ENCODE measurements around the gene KCND1.

KCND1 gene

DNA sequence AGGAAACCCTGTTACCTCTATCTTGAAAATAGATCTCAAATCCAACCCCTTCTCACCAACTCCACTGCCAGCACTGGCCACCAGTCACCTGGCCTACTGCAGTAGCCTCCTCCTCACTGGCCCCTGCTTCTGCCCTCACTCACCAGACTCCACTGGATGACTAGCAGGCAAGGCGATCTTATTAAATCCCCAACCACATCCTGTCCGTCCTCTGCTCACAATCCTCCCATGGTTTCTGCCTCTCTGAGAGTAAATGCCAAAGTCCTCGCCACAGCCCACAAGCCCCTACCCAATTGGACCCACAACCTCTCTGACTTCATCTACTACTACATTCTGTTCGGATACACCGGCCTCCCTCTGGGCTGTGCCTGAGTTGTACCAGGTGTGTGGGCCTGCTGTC is 47.4 kb downstream of the KCND1 start:
- H3K9ac ChIP-seq (ENCODE audit: low read length) = no peak overlapping the region
- H2BK5ac ChIP-seq (ENCODE audit: low read depth, low read length, poor library complexity, severe bottlenecking) = no peak overlapping the region
- H3K4me2 ChIP-seq (ENCODE audit: low read length, poor library complexity, severe bottlenecking) = no peak overlapping the region
- peaks cover 5% of the 10 kb centered on the region for H3K4me1 ChIP-seq (ENCODE audit: control insufficient read depth, insufficient read depth, low read depth, low read length)
- H2BK15ac ChIP-seq (ENCODE audit: low read depth, poor library complexity, severe bottlenecking) = no peak overlapping the region
- no peak overlapping the region for H3K14ac ChIP-seq (ENCODE audit: low read length in 2 of 2)
- no peak overlapping the region for H3K4me3 ChIP-seq (ENCODE audit: insufficient read depth in 1 of 2, low read depth in 1 of 2, low read length in 2 of 2)
- no peak overlapping the region for H3K27ac ChIP-seq (ENCODE audit: low read length, poor library complexity, severe bottlenecking)
- no peak overlapping the region for H2BK12ac ChIP-seq (ENCODE audit: low read length in 2 of 2)
- no peak overlapping the region for H3K23ac ChIP-seq (ENCODE audit: low read length in 2 of 2)
- no peak overlapping the region for H3K18ac ChIP-seq (ENCODE audit: low read depth in 1 of 2, low read length in 2 of 2)
- H3K27me3 ChIP-seq (ENCODE audit: control insufficient read depth in 1 of 2, insufficient read depth in 1 of 2, low read length in 2 of 2) = peaks cover 0 to 9% of the 10 kb centered on the region in 2 experiments
- no peak overlapping the region for H2AK5ac ChIP-seq (ENCODE audit: low read length, severe bottlenecking)
- H3K36me3 ChIP-seq (ENCODE audit: control insufficient read depth in 1 of 2, insufficient read depth in 2 of 2, low read depth in 1 of 2, low read length in 2 of 2) = peaks cover 49 to 50% of the 10 kb centered on the region in 2 experiments
- H4K8ac ChIP-seq (ENCODE audit: low read length) = no peak overlapping the region
- WGBS = 97% methylated on average over 5 of the region's 5 CpGs
- H3K4ac ChIP-seq (ENCODE audit: low read depth in 1 of 2, low read length in 2 of 2) = no peak overlapping the region
- no peaks in the 10 kb centered on the region for H3K9me3 ChIP-seq (ENCODE audit: control insufficient read depth, low read length)
- no peak overlapping the region for H2BK120ac ChIP-seq (ENCODE audit: low read depth, low read length)
- H2AFZ ChIP-seq (ENCODE audit: low read depth, low read length) = no peak overlapping the region
- no peak overlapping the region for H4K91ac ChIP-seq (ENCODE audit: low read length)
- DNase-seq = no peak
- H3K79me1 ChIP-seq (replicated peaks; ENCODE audit: low read length, poor library complexity, severe bottlenecking) = peaks cover 11% of the 10 kb centered on the region

DNA sequence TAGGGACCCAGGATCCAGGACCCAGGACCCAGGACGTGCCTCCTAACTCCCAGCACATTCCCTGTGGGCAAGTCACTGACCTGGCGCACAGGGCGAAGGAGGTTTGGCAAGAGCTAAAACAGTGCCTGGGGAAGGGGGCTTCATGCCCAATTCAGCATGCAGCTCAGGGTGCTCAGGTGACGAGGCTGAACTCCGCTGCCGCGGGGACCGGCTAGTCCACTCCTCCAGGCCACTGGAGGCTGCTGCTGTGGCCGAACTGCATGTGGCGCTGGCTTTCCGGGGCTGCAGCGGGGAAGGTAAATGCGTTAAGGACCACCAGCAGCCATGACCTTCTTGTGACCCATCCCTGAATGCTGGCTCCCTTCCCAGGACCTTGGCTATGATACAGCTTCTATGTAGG is 47.9 kb downstream of the KCND1 start:
- H4K91ac ChIP-seq (ENCODE audit: low read length) = no peak overlapping the region
- H2BK12ac ChIP-seq (ENCODE audit: low read length in 2 of 2) = no peak overlapping the region
- no peak overlapping the region for H3K9ac ChIP-seq (ENCODE audit: low read length)
- DNase-seq = no peak
- no peak overlapping the region for H4K8ac ChIP-seq (ENCODE audit: low read length)
- H3K4ac ChIP-seq (ENCODE audit: low read depth in 1 of 2, low read length in 2 of 2) = no peak overlapping the region
- H3K23ac ChIP-seq (ENCODE audit: low read length in 2 of 2) = no peak overlapping the region
- no peak overlapping the region for H2AFZ ChIP-seq (ENCODE audit: low read depth, low read length)
- peaks cover 49 to 50% of the 10 kb centered on the region in 2 experiments for H3K36me3 ChIP-seq (ENCODE audit: control insufficient read depth in 1 of 2, insufficient read depth in 2 of 2, low read depth in 1 of 2, low read length in 2 of 2)
- H3K4me3 ChIP-seq (ENCODE audit: insufficient read depth in 1 of 2, low read depth in 1 of 2, low read length in 2 of 2) = no peak overlapping the region
- peaks cover 0 to 9% of the 10 kb centered on the region in 2 experiments for H3K27me3 ChIP-seq (ENCODE audit: control insufficient read depth in 1 of 2, insufficient read depth in 1 of 2, low read length in 2 of 2)
- 99% methylated on average over 13 of the region's 13 CpGs for whole genome bisulfite sequencing
- H2BK120ac ChIP-seq (ENCODE audit: low read depth, low read length) = no peak overlapping the region
- H3K79me1 ChIP-seq (replicated peaks; ENCODE audit: low read length, poor library complexity, severe bottlenecking) = peaks cover 11% of the 10 kb centered on the region
- H3K4me1 ChIP-seq (ENCODE audit: control insufficient read depth, insufficient read depth, low read depth, low read length) = peaks cover 5% of the 10 kb centered on the region
- no peaks in the 10 kb centered on the region for H3K9me3 ChIP-seq (ENCODE audit: control insufficient read depth, low read length)
- H2BK15ac ChIP-seq (ENCODE audit: low read depth, poor library complexity, severe bottlenecking) = no peak overlapping the region
- no peak overlapping the region for H3K27ac ChIP-seq (ENCODE audit: low read length, poor library complexity, severe bottlenecking)
- no peak overlapping the region for H2BK5ac ChIP-seq (ENCODE audit: low read depth, low read length, poor library complexity, severe bottlenecking)
- H3K4me2 ChIP-seq (ENCODE audit: low read length, poor library complexity, severe bottlenecking) = no peak overlapping the region
- H2AK5ac ChIP-seq (ENCODE audit: low read length, severe bottlenecking) = no peak overlapping the region
- no peak overlapping the region for H3K18ac ChIP-seq (ENCODE audit: low read depth in 1 of 2, low read length in 2 of 2)
- H3K14ac ChIP-seq (ENCODE audit: low read length in 2 of 2) = no peak overlapping the region

DNA sequence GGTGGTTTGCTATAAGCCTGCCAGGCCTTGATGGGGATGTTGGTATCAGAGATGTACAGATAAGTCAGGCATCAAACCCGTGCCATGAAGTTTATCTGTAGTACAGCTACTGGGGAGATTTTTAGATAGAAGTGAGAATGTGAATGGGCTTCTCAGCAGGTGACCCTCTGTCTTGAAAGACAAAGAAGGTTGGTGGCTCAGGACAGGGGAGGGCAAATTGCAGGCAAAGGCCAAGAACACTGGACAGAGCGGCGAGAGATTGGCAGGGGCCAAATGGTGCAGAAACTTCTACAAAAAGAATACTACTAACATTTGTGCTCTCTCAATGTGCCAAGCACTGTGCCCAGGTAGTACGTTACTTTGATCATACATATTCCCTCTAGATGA is 50.9 kb downstream of the KCND1 start:
- no peak overlapping the region for H2AFZ ChIP-seq (ENCODE audit: low read depth, low read length)
- H3K79me1 ChIP-seq (replicated peaks; ENCODE audit: low read length, poor library complexity, severe bottlenecking) = peaks cover 8% of the 10 kb centered on the region
- no peak overlapping the region for H3K23ac ChIP-seq (ENCODE audit: low read length in 2 of 2)
- no peak for DNase-seq
- peaks cover 13% of the 10 kb centered on the region for H3K4me1 ChIP-seq (ENCODE audit: control insufficient read depth, insufficient read depth, low read depth, low read length)
- H3K4me2 ChIP-seq (ENCODE audit: low read length, poor library complexity, severe bottlenecking) = no peak overlapping the region
- no peak overlapping the region for H2BK5ac ChIP-seq (ENCODE audit: low read depth, low read length, poor library complexity, severe bottlenecking)
- no peak overlapping the region for H4K8ac ChIP-seq (ENCODE audit: low read length)
- no peak overlapping the region for H3K4me3 ChIP-seq (ENCODE audit: insufficient read depth in 1 of 2, low read depth in 1 of 2, low read length in 2 of 2)
- no peak overlapping the region for H2BK120ac ChIP-seq (ENCODE audit: low read depth, low read length)
- peaks cover 0 to 4% of the 10 kb centered on the region in 2 experiments for H3K27me3 ChIP-seq (ENCODE audit: control insufficient read depth in 1 of 2, insufficient read depth in 1 of 2, low read length in 2 of 2)
- no peak overlapping the region for H4K91ac ChIP-seq (ENCODE audit: low read length)
- no peaks in the 10 kb centered on the region for H3K9me3 ChIP-seq (ENCODE audit: control insufficient read depth, low read length)
- no peak overlapping the region for H3K27ac ChIP-seq (ENCODE audit: low read length, poor library complexity, severe bottlenecking)
- H3K4ac ChIP-seq (ENCODE audit: low read depth in 1 of 2, low read length in 2 of 2) = no peak overlapping the region
- H3K14ac ChIP-seq (ENCODE audit: low read length in 2 of 2) = no peak overlapping the region
- 89% methylated on average over 4 of the region's 4 CpGs for WGBS
- peaks cover 37 to 42% of the 10 kb centered on the region in 2 experiments for H3K36me3 ChIP-seq (ENCODE audit: control insufficient read depth in 1 of 2, insufficient read depth in 2 of 2, low read depth in 1 of 2, low read length in 2 of 2)
- no peak overlapping the region for H2BK12ac ChIP-seq (ENCODE audit: low read length in 2 of 2)
- no peak overlapping the region for H2BK15ac ChIP-seq (ENCODE audit: low read depth, poor library complexity, severe bottlenecking)
- H3K18ac ChIP-seq (ENCODE audit: low read depth in 1 of 2, low read length in 2 of 2) = no peak overlapping the region
- H2AK5ac ChIP-seq (ENCODE audit: low read length, severe bottlenecking) = no peak overlapping the region
- H3K9ac ChIP-seq (ENCODE audit: low read length) = no peak overlapping the region

DNA sequence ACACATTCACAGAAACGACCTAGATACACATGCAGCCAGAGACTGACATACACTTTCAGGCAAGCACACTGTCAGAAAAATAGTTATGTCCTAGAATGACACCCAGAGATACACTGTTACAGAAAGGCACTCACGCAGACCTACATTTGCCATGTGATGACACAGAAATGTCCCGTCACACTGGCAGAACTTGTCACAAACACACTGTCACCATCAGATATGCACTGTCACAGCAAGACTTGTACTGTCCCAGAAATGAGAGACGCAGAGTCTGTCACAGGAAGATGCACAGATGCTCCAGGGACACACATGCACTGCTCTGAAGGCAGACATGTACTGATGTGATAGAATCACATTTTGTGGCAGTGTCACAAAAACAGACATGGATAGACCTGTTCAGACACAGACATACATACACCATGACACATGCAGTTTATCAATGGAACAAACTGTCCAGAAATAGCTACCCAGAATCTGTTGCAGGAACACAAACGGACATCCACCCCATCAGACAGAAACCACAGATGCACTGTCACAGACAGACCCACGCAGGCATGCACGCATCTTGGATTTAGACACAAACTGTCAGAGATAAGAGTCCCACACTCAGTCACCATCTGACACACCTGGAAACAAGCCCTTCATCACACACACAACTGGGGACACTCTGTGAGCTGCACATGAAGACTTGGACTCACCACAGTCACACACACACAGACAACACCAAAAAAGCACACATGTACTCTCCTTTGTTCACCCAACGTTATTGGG is 51.5 kb downstream of the KCND1 start:
- peak; percentile 7 for DNase-seq
- Histone ChIP-seq H2BK12ac (ENCODE audit: low read length in 2 of 2) (no peak overlapping the region), H3K79me1 (replicated peaks; ENCODE audit: low read length, poor library complexity, severe bottlenecking) (peaks cover 10% of the 10 kb centered on the region), H3K4me3 (ENCODE audit: insufficient read depth in 1 of 2, low read depth in 1 of 2, low read length in 2 of 2) (no peak overlapping the region), H3K18ac (ENCODE audit: low read depth in 1 of 2, low read length in 2 of 2) (peak overlapping the region in 1 of 2 experiments; percentile 48), H2BK5ac (ENCODE audit: low read depth, low read length, poor library complexity, severe bottlenecking) (no peak overlapping the region), H3K36me3 (ENCODE audit: control insufficient read depth in 1 of 2, insufficient read depth in 2 of 2, low read depth in 1 of 2, low read length in 2 of 2) (peaks cover 32 to 42% of the 10 kb centered on the region in 2 experiments), H4K91ac (ENCODE audit: low read length) (no peak overlapping the region), H3K4me2 (ENCODE audit: low read length, poor library complexity, severe bottlenecking) (no peak overlapping the region), H2BK120ac (ENCODE audit: low read depth, low read length) (no peak overlapping the region), H3K23ac (ENCODE audit: low read length in 2 of 2) (no peak overlapping the region), H3K4me1 (ENCODE audit: control insufficient read depth, insufficient read depth, low read depth, low read length) (peaks cover 13% of the 10 kb centered on the region), H3K14ac (ENCODE audit: low read length in 2 of 2) (peak overlapping the region in 1 of 2 experiments; percentile 32), H3K4ac (ENCODE audit: low read depth in 1 of 2, low read length in 2 of 2) (no peak overlapping the region), H2AK5ac (ENCODE audit: low read length, severe bottlenecking) (no peak overlapping the region), H3K27me3 (ENCODE audit: control insufficient read depth in 1 of 2, insufficient read depth in 1 of 2, low read length in 2 of 2) (peaks cover 0 to 7% of the 10 kb centered on the region in 2 experiments), H2BK15ac (ENCODE audit: low read depth, poor library complexity, severe bottlenecking) (no peak overlapping the region), H4K8ac (ENCODE audit: low read length) (no peak overlapping the region), H3K27ac (ENCODE audit: low read length, poor library complexity, severe bottlenecking) (peak overlapping the region; percentile 35), H3K9me3 (ENCODE audit: control insufficient read depth, low read length) (no peaks in the 10 kb centered on the region), H3K9ac (ENCODE audit: low read length) (no peak overlapping the region), H2AFZ (ENCODE audit: low read depth, low read length) (no peak overlapping the region)
- WGBS = 63% methylated on average over 8 of the region's 8 CpGs
